NCI-H82 (cell line): Measurements from ENCODE around the gene RIPK4.

Experiments used
- DNase-seq: peaks from one replicate; lab custom pipeline; 2025; lab: John Stamatoyannopoulos, UW

RIPK4 gene

GRCh38 chr21:41691205-41692184, 75.4 kb downstream of the RIPK4 start:
- no peak for DNase-seq
